Measurements from ENCODE around the gene IP6K3.

DNA sequence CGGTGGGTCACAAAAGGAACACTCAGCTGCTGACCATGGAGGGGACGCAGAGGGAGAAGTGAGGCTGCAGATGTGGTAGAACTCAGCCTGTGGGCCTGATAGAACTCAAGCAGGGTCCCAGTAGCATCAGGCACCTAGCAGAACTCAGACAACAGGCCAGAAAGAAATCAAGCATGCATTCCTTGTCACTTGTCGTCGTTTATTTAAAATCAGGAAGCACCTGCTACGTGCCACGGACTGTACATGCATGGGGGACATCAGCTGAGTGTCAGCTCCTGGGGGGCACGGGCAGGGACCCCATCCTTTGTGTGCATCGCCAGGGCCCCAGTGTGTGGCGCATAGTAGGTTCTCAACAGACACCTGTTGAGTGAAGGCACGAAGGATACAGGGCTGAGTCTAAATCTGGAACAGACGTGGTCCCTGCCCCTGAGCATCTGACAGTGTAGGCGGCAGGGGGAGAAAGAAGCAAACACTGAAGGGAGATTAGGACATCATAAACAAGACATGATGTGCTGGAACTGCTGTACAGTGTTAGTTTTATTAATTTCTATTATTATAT lies 67.7 kb downstream of the IP6K3 start:
- TF ChIP-seq POLR2AphosphoS5 (IDR thresholded peaks at IDR 0.05; ENCODE audit: borderline replicate concordance, low read depth, low read length) (no peak), EZH2 (IDR thresholded peaks at IDR 0.05) (no peak), FOXP2 (optimal IDR thresholded peaks at IDR 0.05; ENCODE audit: control extremely low read depth, extremely low read length, insufficient read depth) (no peak)
